ENCODE results near the gene DYNAP. TPM values are rescaled to one million over a fixed set of nuclear protein-coding genes. Genes with fewer than 3 reads are reported as not detected.

Gene DYNAP
- polyA plus RNA-seq, 1 donor from 2014 or later = not detected

DNA sequence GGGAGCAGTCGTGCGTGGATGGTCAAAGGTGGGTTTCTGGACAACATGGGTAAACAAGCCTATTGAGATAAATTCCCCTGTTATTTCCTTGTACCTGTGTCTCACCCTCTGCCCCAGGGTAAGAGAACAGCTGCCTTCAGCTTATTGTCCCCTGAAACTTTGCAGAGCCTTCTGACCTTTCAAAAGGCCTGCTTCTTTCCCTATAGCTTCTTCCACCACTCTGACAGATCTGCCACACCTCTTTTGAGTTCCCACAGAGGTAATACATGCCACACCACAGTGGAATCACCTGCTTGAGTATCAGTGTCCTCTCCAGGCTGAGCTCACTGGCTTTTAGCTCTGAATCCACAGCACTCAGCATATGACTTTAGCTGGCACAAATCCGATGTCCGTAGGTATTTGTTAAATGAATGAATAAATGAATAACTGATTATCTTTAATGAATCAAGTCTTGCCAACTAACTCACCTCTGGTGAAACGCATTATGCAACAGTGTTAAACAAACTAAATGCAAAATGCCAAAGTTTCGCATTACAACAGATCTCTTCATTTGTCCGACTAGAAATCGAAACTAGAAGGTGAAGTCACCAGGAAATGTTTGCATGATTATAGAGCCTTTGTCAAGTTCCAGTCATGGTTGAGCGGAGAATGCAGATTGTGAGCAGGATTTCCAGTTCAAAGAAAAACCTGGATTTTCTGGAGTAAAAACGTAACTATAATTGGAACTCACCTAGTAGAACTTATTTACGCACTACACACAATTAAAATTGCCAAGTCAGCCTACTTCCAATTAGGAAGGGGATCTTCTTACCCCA lies 16.4 kb downstream of the DYNAP start:
- Histone ChIP-seq H2AFZ (ENCODE audit: low read depth, low read length) (no peak overlapping the region), H3K4me3 (ENCODE audit: low read length) (no peak overlapping the region), H3K9me3 (ENCODE audit: low read length) (no peaks in the 10 kb centered on the region), H3K9ac (ENCODE audit: low read length) (no peak overlapping the region), H3K79me2 (replicated peaks; ENCODE audit: insufficient read depth, low read length) (no peaks in the 10 kb centered on the region), H3K27me3 (ENCODE audit: insufficient read depth, low read depth, low read length) (no peaks in the 10 kb centered on the region), H3K27ac (ENCODE audit: low read length) (no peak overlapping the region), H3K9me2 (ENCODE audit: insufficient read depth, low read length) (no peaks in the 10 kb centered on the region), H3K36me3 (ENCODE audit: insufficient read depth, low read length) (no peaks in the 10 kb centered on the region), H3F3A (ENCODE audit: insufficient read depth, low read length, poor library complexity, severe bottlenecking) (no peaks in the 10 kb centered on the region), H3K4me2 (ENCODE audit: low read length) (no peak overlapping the region), H4K20me1 (ENCODE audit: insufficient read depth) (no peaks in the 10 kb centered on the region)
- TF ChIP-seq EP300 (conservative IDR thresholded peaks at IDR 0.05; ENCODE audit: poor library complexity, severe bottlenecking) = no peak
- TF ChIP-seq EZH2 (IDR thresholded peaks at IDR 0.05; ENCODE audit: borderline replicate concordance, insufficient read depth, low read length, poor library complexity, severe bottlenecking) = no peak
- TF ChIP-seq, protein P1, sequence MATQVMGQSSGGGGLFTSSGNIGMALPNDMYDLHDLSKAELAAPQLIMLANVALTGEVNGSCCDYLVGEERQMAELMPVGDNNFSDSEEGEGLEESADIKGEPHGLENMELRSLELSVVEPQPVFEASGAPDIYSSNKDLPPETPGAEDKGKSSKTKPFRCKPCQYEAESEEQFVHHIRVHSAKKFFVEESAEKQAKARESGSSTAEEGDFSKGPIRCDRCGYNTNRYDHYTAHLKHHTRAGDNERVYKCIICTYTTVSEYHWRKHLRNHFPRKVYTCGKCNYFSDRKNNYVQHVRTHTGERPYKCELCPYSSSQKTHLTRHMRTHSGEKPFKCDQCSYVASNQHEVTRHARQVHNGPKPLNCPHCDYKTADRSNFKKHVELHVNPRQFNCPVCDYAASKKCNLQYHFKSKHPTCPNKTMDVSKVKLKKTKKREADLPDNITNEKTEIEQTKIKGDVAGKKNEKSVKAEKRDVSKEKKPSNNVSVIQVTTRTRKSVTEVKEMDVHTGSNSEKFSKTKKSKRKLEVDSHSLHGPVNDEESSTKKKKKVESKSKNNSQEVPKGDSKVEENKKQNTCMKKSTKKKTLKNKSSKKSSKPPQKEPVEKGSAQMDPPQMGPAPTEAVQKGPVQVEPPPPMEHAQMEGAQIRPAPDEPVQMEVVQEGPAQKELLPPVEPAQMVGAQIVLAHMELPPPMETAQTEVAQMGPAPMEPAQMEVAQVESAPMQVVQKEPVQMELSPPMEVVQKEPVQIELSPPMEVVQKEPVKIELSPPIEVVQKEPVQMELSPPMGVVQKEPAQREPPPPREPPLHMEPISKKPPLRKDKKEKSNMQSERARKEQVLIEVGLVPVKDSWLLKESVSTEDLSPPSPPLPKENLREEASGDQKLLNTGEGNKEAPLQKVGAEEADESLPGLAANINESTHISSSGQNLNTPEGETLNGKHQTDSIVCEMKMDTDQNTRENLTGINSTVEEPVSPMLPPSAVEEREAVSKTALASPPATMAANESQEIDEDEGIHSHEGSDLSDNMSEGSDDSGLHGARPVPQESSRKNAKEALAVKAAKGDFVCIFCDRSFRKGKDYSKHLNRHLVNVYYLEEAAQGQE (IDR thresholded peaks at IDR 0.05; ENCODE audit: borderline replicate concordance) = no peak
- no peak for TF ChIP-seq MXI1 (conservative IDR thresholded peaks at IDR 0.05; ENCODE audit: poor library complexity, severe bottlenecking)
- TF ChIP-seq SMC3 (conservative IDR thresholded peaks at IDR 0.05; ENCODE audit: poor library complexity) = no peak
- no peak for TF ChIP-seq RAD21 (conservative IDR thresholded peaks at IDR 0.05)
- no peak for TF ChIP-seq TAF1 (IDR thresholded peaks at IDR 0.05; ENCODE audit: low read depth)
- TF ChIP-seq, protein P2, sequence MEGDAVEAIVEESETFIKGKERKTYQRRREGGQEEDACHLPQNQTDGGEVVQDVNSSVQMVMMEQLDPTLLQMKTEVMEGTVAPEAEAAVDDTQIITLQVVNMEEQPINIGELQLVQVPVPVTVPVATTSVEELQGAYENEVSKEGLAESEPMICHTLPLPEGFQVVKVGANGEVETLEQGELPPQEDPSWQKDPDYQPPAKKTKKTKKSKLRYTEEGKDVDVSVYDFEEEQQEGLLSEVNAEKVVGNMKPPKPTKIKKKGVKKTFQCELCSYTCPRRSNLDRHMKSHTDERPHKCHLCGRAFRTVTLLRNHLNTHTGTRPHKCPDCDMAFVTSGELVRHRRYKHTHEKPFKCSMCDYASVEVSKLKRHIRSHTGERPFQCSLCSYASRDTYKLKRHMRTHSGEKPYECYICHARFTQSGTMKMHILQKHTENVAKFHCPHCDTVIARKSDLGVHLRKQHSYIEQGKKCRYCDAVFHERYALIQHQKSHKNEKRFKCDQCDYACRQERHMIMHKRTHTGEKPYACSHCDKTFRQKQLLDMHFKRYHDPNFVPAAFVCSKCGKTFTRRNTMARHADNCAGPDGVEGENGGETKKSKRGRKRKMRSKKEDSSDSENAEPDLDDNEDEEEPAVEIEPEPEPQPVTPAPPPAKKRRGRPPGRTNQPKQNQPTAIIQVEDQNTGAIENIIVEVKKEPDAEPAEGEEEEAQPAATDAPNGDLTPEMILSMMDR (IDR thresholded peaks at IDR 0.05; ENCODE audit: poor library complexity, severe bottlenecking) = no peak
- no peak for TF ChIP-seq POLR2AphosphoS5 (IDR thresholded peaks at IDR 0.05)

DNA sequence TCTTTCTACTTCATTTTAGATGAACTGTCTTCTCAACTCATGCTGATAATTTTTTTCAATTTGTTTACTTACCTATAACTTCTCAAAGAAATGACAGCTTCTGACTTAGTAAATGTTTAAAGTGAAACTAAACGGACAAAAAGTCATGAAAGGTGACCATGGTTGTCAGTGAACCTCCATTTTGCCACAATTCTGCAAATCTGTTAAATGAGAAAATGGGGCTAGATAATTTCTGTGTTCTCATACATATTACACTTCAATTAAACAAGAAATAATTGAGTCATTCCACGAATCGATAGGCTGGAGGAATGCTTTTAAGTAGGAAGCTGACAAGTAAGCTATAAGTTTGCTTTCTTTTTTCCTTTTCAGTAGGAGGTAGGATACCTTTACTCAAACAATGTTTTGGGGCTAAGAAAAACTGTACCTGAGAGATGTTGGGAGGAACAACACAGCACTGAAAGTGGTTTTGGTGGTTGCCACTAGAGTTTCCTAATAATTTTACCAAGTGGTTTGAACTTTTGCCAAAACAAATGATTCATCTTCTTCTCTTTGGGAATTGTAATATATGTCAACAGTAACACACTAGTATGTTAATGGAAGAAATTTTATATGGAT lies 17.1 kb downstream of the DYNAP start:
- Histone ChIP-seq H3K27ac (ENCODE audit: low read length) (no peak overlapping the region), H3K9me2 (ENCODE audit: insufficient read depth, low read length) (no peaks in the 10 kb centered on the region), H3K4me2 (ENCODE audit: low read length) (no peak overlapping the region), H4K20me1 (ENCODE audit: insufficient read depth) (no peaks in the 10 kb centered on the region), H2AFZ (ENCODE audit: low read depth, low read length) (no peak overlapping the region), H3K9ac (ENCODE audit: low read length) (no peak overlapping the region), H3K27me3 (ENCODE audit: insufficient read depth, low read depth, low read length) (no peaks in the 10 kb centered on the region), H3K36me3 (ENCODE audit: insufficient read depth, low read length) (no peaks in the 10 kb centered on the region), H3K9me3 (ENCODE audit: low read length) (no peaks in the 10 kb centered on the region), H3K79me2 (replicated peaks; ENCODE audit: insufficient read depth, low read length) (no peaks in the 10 kb centered on the region), H3K4me3 (ENCODE audit: low read length) (no peak overlapping the region), H3F3A (ENCODE audit: insufficient read depth, low read length, poor library complexity, severe bottlenecking) (no peaks in the 10 kb centered on the region)
- no peak for TF ChIP-seq SMC3 (conservative IDR thresholded peaks at IDR 0.05; ENCODE audit: poor library complexity)
- no peak for TF ChIP-seq EP300 (conservative IDR thresholded peaks at IDR 0.05; ENCODE audit: poor library complexity, severe bottlenecking)
- TF ChIP-seq, protein P1 (IDR thresholded peaks at IDR 0.05; ENCODE audit: borderline replicate concordance) = no peak
- no peak for TF ChIP-seq MXI1 (conservative IDR thresholded peaks at IDR 0.05; ENCODE audit: poor library complexity, severe bottlenecking)
- TF ChIP-seq, protein P2 (IDR thresholded peaks at IDR 0.05; ENCODE audit: poor library complexity, severe bottlenecking) = no peak
- no peak for TF ChIP-seq EZH2 (IDR thresholded peaks at IDR 0.05; ENCODE audit: borderline replicate concordance, insufficient read depth, low read length, poor library complexity, severe bottlenecking)
- no peak for TF ChIP-seq RAD21 (conservative IDR thresholded peaks at IDR 0.05)
- no peak for TF ChIP-seq POLR2AphosphoS5 (IDR thresholded peaks at IDR 0.05)
- no peak for TF ChIP-seq TAF1 (IDR thresholded peaks at IDR 0.05; ENCODE audit: low read depth)

Data from neural cell (in vitro differentiated cells).